ENCODE data around the gene CCR2. TPM values are rescaled to one million over a fixed set of nuclear protein-coding genes. Genes with fewer than 3 reads are reported as not detected.
"Not testable (repeated sequence)": the region's sequence is repeated elsewhere in the genome, so short reads cannot be mapped to it uniquely, and the experiment has no call there.

Gene CCR2
- total RNA-seq, 4 donors from 2014 or later, result 0.46 to 6.0 (median 2.3) TPM

DNA sequence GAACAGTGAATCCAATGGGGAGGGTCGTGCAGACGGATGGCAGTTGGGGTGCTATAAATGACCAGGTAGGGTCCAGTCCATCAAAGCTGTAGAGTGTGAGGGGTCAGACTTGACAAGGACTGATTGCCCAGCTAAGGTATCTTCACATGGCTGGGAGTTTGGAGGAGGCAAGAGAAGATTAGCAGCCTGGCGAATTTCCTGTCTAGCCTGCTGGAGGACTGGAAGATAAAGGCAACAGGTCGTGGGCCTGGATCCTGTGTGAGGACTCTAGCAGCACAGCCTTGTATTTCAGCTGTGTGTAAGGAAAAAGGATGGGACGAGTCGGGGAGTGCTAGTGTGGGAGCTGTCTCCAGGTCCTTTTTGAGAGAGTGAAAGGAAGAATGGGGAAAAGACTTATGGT lies 35.4 kb downstream of the CCR2 start:
- intact Hi-C loops (cut with DNase I), result no loop called here
- WGBS, result 84% methylated on average over 6 of the region's 6 CpGs

DNA sequence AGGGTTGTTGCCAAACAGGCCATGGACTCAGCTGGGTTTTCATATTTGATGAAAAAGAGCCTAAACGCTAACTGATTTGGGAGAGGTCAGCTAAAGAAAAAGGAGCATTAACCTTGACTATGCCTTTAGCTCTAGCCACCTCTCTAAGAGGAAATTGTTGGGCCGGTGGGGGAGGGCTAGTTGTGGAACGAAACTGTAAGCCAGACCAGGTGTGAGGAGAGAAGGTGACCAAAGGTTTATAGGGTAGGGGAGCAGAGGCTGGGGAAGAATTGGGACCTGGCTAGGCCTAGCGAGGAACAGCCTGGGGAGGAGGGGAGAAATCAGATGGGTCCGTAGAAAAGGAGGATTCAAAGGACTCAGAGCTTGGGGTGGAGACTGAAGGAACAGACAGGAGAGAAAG lies 37.6 kb downstream of the CCR2 start:
- H3K27ac ChIP-seq (replicated peaks in 1 of 4); H3K4me1 ChIP-seq; DNase-seq (ENCODE audit: extremely low spot score); H3K9me3 ChIP-seq; H3K4me3 ChIP-seq; intact Hi-C loops (cut with DNase I); H3K27me3 ChIP-seq; H3K36me3 ChIP-seq: not testable (repeated sequence)
- 89% methylated on average over 5 of the region's 5 CpGs for WGBS

More for the DNA sequence above, 35.4 kb downstream of the CCR2 start:
- H3K4me3 ChIP-seq, result no peak overlapping the region
- no peaks in the 10 kb centered on the region for H3K36me3 ChIP-seq
- H3K27me3 ChIP-seq, result peaks cover 0 to 11% (median 0%) of the 10 kb centered on the region in 4 donors
- TF ChIP-seq POLR2AphosphoS5 (IDR thresholded peaks at IDR 0.05) (no peak), POLR2A (IDR thresholded peaks at IDR 0.05; ENCODE audit: low read depth) (no peak), EP300 (IDR thresholded peaks at IDR 0.05) (no peak)
- TF ChIP-seq, protein P1, sequence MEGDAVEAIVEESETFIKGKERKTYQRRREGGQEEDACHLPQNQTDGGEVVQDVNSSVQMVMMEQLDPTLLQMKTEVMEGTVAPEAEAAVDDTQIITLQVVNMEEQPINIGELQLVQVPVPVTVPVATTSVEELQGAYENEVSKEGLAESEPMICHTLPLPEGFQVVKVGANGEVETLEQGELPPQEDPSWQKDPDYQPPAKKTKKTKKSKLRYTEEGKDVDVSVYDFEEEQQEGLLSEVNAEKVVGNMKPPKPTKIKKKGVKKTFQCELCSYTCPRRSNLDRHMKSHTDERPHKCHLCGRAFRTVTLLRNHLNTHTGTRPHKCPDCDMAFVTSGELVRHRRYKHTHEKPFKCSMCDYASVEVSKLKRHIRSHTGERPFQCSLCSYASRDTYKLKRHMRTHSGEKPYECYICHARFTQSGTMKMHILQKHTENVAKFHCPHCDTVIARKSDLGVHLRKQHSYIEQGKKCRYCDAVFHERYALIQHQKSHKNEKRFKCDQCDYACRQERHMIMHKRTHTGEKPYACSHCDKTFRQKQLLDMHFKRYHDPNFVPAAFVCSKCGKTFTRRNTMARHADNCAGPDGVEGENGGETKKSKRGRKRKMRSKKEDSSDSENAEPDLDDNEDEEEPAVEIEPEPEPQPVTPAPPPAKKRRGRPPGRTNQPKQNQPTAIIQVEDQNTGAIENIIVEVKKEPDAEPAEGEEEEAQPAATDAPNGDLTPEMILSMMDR (IDR thresholded peaks at IDR 0.05), result no peak
- no peak overlapping the region for H3K27ac ChIP-seq (replicated peaks in 1 of 4)
- H3K9me3 ChIP-seq, result no peaks in the 10 kb centered on the region
- H3K4me1 ChIP-seq, result no peaks in the 10 kb centered on the region
- no peak for DNase-seq (ENCODE audit: extremely low spot score)

DNA sequence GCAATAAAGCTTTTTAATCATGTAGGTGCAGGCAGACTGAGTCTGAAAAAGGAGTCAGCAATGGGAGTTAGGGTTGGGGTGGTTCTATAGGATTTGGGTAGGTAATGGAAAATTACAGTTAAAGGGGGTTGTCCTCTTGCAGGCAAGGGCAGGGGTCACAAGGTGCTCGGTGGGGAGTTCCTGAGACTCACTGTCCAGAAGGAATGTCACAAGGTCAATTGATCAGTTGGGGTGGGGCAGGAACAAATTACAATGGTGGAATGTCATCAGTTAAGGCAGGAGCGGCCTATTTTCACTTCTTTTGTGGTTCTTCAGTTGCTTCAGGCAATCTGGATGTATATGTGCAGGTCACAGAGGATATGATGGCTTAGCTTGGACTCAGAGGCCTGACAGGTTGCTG lies 39.1 kb downstream of the CCR2 start:
- no peaks in the 10 kb centered on the region for H3K9me3 ChIP-seq
- DNase-seq (ENCODE audit: extremely low spot score), result no peak
- TF ChIP-seq EP300 (IDR thresholded peaks at IDR 0.05), result no peak
- TF ChIP-seq POLR2AphosphoS5 (IDR thresholded peaks at IDR 0.05), result no peak
- TF ChIP-seq, protein P1 (IDR thresholded peaks at IDR 0.05), result no peak
- no peak for TF ChIP-seq POLR2A (IDR thresholded peaks at IDR 0.05; ENCODE audit: low read depth)
- no peaks in the 10 kb centered on the region for H3K27me3 ChIP-seq
- H3K4me3 ChIP-seq, result no peak overlapping the region
- intact Hi-C loops (cut with DNase I), result no loop called here
- H3K36me3 ChIP-seq, result no peaks in the 10 kb centered on the region
- no peak overlapping the region for H3K27ac ChIP-seq (replicated peaks in 1 of 4)
- 68% methylated on average over 2 of the region's 2 CpGs for WGBS
- H3K4me1 ChIP-seq, result no peaks in the 10 kb centered on the region

DNA sequence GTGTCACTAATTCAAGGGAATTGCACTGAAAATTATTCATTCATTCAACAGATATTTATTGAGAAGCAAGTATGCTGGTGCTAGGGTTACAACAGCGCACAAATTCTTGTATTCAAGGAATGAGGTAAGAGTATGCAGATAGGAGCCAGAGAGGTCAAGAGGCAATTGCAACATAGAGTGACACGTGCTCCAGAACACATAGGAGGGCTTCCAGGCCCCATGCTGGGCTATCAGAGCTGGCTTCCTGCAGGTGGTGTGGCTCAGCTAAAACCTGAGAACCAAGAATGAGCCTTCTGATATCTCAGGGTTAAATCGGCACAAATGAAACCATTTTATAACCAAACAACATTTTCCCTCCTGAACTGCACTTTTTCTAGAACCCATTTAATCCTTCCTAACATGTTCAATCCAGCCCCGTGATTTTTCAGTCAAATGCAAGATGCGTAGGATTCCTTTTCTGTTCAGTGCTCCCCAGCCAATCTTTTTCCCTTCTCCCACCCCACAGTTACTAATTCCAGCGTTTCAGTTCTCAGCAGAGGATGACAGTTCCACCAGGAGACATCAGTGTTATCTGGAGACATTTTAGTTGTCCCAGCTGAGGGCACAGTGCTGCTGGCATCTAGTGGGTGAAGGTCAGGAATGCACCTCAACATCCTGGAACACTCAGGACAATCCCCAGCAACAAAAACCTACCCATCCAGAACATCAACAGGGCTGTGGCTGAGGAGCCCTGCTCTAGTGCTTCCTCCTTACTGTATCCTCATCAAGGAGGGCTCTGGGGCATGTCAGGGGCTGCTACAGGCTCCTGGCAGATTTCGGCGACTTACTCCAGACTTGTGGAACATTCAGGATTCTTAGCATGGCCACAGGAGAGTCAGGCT lies 39.9 kb downstream of the CCR2 start:
- Histone ChIP-seq H3K27me3 (no peaks in the 10 kb centered on the region), H3K36me3 (no peaks in the 10 kb centered on the region), H3K27ac (replicated peaks in 1 of 4) (no peak overlapping the region), H3K9me3 (no peaks in the 10 kb centered on the region), H3K4me1 (no peaks in the 10 kb centered on the region), H3K4me3 (no peak overlapping the region)
- DNase-seq (ENCODE audit: extremely low spot score), result no peak
- WGBS, result 81% methylated on average over 8 of the region's 8 CpGs
- intact Hi-C loops (cut with DNase I), result no loop called here
- TF ChIP-seq, protein P1 (IDR thresholded peaks at IDR 0.05), result no peak
- TF ChIP-seq POLR2A (IDR thresholded peaks at IDR 0.05; ENCODE audit: low read depth), result no peak
- TF ChIP-seq EP300 (IDR thresholded peaks at IDR 0.05), result no peak
- no peak for TF ChIP-seq POLR2AphosphoS5 (IDR thresholded peaks at IDR 0.05)

DNA sequence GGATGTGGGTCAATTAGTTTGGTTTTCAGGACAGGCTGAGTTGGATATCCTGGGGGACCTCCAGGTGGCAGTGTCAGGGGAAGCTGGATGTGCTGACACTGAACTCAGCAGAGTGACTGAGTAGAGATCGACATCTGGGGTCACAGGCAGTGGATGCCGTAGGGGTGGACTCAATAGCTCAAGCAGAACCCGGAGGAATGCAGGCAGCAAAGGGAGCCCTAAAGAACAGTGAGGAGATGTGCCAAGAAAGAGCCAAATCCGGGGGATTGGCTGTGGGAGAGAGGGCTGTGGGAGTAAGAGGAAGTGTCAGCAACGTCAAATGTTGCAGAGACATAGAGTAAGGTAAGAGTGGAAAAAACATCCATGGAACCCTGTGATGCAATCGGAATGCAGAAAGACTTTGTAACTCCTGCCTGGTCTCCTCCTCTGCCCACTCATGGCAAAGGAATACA lies 41.3 kb downstream of the CCR2 start:
- TF ChIP-seq EP300 (IDR thresholded peaks at IDR 0.05) (no peak), POLR2A (IDR thresholded peaks at IDR 0.05; ENCODE audit: low read depth) (no peak), POLR2AphosphoS5 (IDR thresholded peaks at IDR 0.05) (no peak)
- TF ChIP-seq, protein P1 (IDR thresholded peaks at IDR 0.05), result no peak
- no peaks in the 10 kb centered on the region for H3K9me3 ChIP-seq
- WGBS, result 70% methylated on average over 6 of the region's 6 CpGs

More for the DNA sequence above, 41.3 kb downstream of the CCR2 start:
- Histone ChIP-seq H3K36me3 (no peaks in the 10 kb centered on the region), H3K27ac (replicated peaks in 1 of 4) (no peak overlapping the region), H3K27me3 (no peaks in the 10 kb centered on the region), H3K4me1 (no peaks in the 10 kb centered on the region), H3K4me3 (no peak overlapping the region)
- intact Hi-C loops (cut with DNase I), result no loop called here
- DNase-seq (ENCODE audit: extremely low spot score), result no peak
